Astrocyte (in vitro differentiated cells and primary cell): Measurements from ENCODE around the gene ZBTB6.

Experiments used
- CTCF ChIP-seq: IDR thresholded peaks from 2 replicates; pipeline ENCODE4 v1.5.1; 2011; ENCODE audit warnings: low read depth, mild to moderate bottlenecking, inconsistent platforms, low read length, moderate library complexity; ENCODE audit not compliant: insufficient read depth
- EZH2 ChIP-seq: IDR thresholded peaks from 2 replicates; pipeline ENCODE4 v1.6.1; 2012; ENCODE audit warnings: mild to moderate bottlenecking, low read length, inconsistent platforms; ENCODE audit not compliant: insufficient read depth

DNA sequence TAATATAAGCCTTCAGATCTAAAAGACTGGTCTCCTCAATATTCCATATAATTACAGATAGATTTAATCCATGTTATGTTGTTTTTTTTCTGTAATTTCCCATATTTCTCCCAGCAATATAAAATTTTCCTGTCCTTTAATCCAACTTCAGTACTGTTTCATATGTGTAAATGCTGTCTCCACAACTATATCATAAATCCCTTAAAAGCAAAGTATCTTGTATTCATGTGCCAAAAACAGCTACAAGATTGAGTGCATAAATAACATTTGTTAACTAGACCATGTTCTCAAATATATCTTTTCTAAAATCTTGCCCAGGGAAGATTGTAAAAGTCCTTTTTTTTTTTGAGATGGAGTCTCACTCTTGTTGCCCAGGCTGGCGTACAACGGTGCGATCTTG lies 49.7 kb downstream of the ZBTB6 start:
- TF ChIP-seq CTCF: no peak
- TF ChIP-seq EZH2: no peak
